ENCODE measurements around the gene DLK1.

Gene DLK1

GRCh38 chr14:100715803-100716202 lies 10.9 kb upstream of the DLK1 start:
- no peak for DNase-seq

- no peak for DNase-seq
Measured at GRCh38 chr14:100717386-100717785, 9.3 kb upstream of the DLK1 start.

- no peak for DNase-seq
Measured at GRCh38 chr14:100719976-100720520, 6.6 kb upstream of the DLK1 start.

- DNase-seq = no peak
Measured at GRCh38 chr14:100721568-100721967, 5.1 kb upstream of the DLK1 start.

GRCh38 chr14:100722367-100722766 lies 4.3 kb upstream of the DLK1 start:
- no peak for DNase-seq

- DNase-seq = no peak
Measured at GRCh38 chr14:100723135-100723829, 3.4 kb upstream of the DLK1 start.

GRCh38 chr14:100723830-100724437 lies 2.8 kb upstream of the DLK1 start:
- no peak for DNase-seq

- no peak for DNase-seq
Measured at GRCh38 chr14:100724536-100724935, 2.2 kb upstream of the DLK1 start.

GRCh38 chr14:100725587-100726387 lies 905 bp upstream of the DLK1 start:
- DNase-seq = no peak

- no peak for DNase-seq
Measured at GRCh38 chr14:100727086-100727872, 587 bp downstream of the DLK1 start.

GRCh38 chr14:100727873-100728240 lies 1.2 kb downstream of the DLK1 start:
- no peak for DNase-seq

- DNase-seq = no peak
Measured at GRCh38 chr14:100728962-100729361, 2.3 kb downstream of the DLK1 start.

- DNase-seq = no peak
Measured at GRCh38 chr14:100729982-100730381, 3.3 kb downstream of the DLK1 start.

- no peak for DNase-seq
Measured at GRCh38 chr14:100730581-100730980, 3.9 kb downstream of the DLK1 start.

- DNase-seq = no peak
Measured at GRCh38 chr14:100731011-100731670, 4.4 kb downstream of the DLK1 start.

GRCh38 chr14:100731846-100732765 lies 5.4 kb downstream of the DLK1 start:
- DNase-seq = no peak

- no peak for DNase-seq
Measured at GRCh38 chr14:100732766-100733100, 6.0 kb downstream of the DLK1 start.

GRCh38 chr14:100733152-100733850 lies 6.6 kb downstream of the DLK1 start:
- DNase-seq = no peak

- DNase-seq = no peak
Measured at GRCh38 chr14:100734031-100734990, 7.6 kb downstream of the DLK1 start.
